Muscle of leg (tissue), 11 donors: ENCODE results near the gene INO80E. TPM values are rescaled to one million over a fixed set of nuclear protein-coding genes. Genes with fewer than 3 reads are reported as not detected.

Source experiments
- DNase-seq: peaks from one replicate; pipeline ENCODE4 v3.0.0; 2013
- H3K27ac ChIP-seq: one replicate; pipeline ENCODE4 v1.5.1; 2013; ENCODE audit warnings: mild to moderate bottlenecking, low read length, control low read depth
- H3K27me3 ChIP-seq: one replicate; pipeline ENCODE4 v1.6.1; 2013; ENCODE audit warnings: low read length; ENCODE audit not compliant: control insufficient read depth, insufficient read depth
- H3K36me3 ChIP-seq: one replicate; pipeline ENCODE4 v1.6.1; 2013; ENCODE audit warnings: low read length; ENCODE audit not compliant: control insufficient read depth, insufficient read depth
- H3K4me1 ChIP-seq: one replicate; pipeline ENCODE4 v1.6.1; 2013; ENCODE audit warnings: low read length; ENCODE audit not compliant: control insufficient read depth, insufficient read depth
- H3K4me3 ChIP-seq: one replicate; pipeline ENCODE4 v1.5.1; 2013; ENCODE audit warnings: low read length, control low read depth
- H3K9me3 ChIP-seq: replicated peaks from 2 replicates; pipeline ENCODE4 v1.6.1; 2013; ENCODE audit warnings: low read depth, low read length; ENCODE audit not compliant: control insufficient read depth
- WGBS: methylation state at CpG from one replicate; pipeline ENCODE4 v1.1.5; 2013; ENCODE audit warnings: missing lambda C conversion rate; ENCODE audit not compliant: insufficient coverage; 5-methylcytosine and 5-hydroxymethylcytosine counted together
- polyA plus RNA-seq, 8 donors: library from polyadenylated mRNA; unstranded; fragments of 120-200 nt; gene quantifications; one replicate each; pipeline versions ENCODE4 v1.2.1 to v1.2.3, GENCODE V29; 2013; ENCODE audit warnings: inconsistent platforms in 1 of 8, low replicate concordance in 1 of 8; ENCODE audit not compliant: insufficient read length in 8 of 8, insufficient read depth in 1 of 8
- total RNA-seq: library from RNA; stranded (reverse); fragments of 120-200 nt; gene quantifications from one replicate; pipeline ENCODE4 v1.2.4, GENCODE V29; 2013

The INO80E gene
- total and polyA plus RNA-seq, 9 donors: 29.5 to 41.8 (median 36.3) TPM

DNA sequence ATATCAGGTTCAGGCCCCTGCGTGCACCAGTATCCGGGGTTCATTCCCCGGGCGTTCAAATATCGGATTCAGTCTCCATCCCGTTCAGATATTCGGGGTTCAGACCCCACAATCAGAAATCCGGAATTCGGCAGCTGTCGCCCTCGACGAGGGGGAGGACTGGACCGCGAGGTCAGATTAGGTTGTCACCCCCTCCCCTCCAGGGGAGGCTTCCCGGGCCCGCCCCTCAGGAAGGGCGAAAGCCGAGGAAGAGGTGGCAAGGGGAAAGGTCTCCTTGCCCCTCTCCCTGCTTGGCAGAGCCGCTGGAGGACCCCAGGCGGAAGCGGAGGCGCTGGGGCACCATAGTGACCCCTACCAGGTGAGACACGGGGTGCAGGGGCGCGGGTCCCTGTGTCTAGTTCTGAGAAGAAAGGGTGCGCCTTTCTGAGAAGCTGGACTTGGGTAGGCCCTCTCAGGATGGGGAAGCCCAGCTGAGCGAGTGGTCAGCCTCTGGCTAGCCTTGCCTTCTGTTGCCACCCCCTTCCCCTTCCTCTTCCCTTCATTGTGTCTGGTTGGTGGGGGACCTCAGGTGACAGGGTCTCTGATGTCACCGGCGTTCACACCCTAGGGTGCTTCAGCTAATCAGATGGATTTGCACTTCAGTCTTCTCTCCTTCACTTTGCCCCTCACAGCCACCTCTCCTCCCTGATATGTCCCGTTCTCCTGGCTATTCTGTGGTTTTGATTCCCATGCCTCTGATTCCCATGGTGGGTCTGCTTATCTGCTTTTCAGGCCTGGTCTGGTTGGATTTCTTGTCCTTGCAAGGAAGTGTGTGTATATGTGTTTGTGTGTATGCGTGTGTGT, 21.5 kb upstream of the INO80E start:
- Histone ChIP-seq H3K9me3 (peaks cover 5% of the 10 kb centered on the region), H3K4me1 (peaks cover 43% of the 10 kb centered on the region), H3K27ac (peak overlapping the region; percentile 97), H3K36me3 (peaks cover 33% of the 10 kb centered on the region), H3K4me3 (peak overlapping the region; percentile 100), H3K27me3 (no peaks in the 10 kb centered on the region)
- DNase-seq: peak; percentile 56
- WGBS: 0% methylated on average over 19 of the region's 31 CpGs

DNA sequence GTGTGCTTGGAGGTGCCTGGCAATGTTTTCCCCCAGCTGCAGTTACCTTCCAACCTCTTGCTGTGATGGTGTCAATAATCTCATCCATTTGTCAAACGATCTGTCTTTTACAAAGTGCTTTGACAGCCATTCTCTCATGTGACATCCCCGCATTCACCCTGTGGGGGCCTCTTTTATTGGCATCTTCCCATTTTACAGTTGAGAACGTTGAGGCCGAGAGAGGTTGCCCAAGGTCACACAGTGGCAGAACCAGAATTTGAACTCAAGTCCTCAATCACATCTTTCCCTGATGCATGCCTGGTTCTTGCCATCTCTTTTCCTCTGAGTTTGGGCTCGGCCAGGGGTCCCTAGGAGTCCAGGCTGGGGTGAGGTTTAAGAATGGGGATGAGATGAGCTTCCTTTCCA, 20.9 kb upstream of the INO80E start:
- Histone ChIP-seq H3K36me3 (peaks cover 36% of the 10 kb centered on the region), H3K27ac (peak overlapping the region; percentile 97), H3K9me3 (peaks cover 5% of the 10 kb centered on the region), H3K4me1 (peaks cover 43% of the 10 kb centered on the region), H3K4me3 (peak overlapping the region; percentile 100), H3K27me3 (no peaks in the 10 kb centered on the region)
- 71% methylated on average over 4 of the region's 5 CpGs for WGBS
- DNase-seq: no peak

DNA sequence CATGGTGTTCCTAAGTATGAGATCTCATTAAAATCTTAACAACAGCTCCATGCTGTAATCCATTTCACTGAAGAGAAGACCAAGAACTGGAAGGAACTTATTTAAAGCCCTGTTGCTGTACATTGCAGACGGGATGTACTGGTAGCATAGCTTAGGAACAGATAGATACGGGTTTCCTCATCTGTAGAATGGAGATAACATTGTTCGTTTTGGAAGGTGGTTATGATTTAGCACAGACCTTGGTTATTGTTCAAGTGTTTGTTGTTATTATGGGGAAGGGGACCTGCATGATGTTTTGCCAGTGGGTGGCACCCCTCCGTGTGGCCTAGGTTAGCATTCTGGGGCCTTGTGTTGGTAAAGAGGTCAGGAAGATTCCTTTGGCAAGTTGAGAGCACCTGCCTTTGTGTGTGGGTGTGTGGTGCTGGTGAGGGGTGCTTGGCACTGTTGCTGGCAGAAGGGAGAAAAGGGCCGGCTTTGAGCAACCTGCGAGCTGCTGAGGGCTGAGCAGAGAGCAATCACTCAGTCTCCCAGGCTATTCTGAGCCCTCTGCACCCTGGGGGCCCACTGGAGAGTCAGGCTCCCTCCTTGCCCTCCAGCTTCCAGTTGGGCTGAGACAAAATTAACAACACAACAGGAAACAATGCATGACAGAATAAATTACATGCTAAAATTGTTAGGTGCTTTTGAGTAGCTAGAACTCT, 20.1 kb upstream of the INO80E start:
- no peaks in the 10 kb centered on the region for H3K27me3 ChIP-seq
- peak overlapping the region; percentile 100 for H3K4me3 ChIP-seq
- 13% methylated on average over 4 of the region's 6 CpGs for WGBS
- H3K9me3 ChIP-seq: peaks cover 5% of the 10 kb centered on the region
- peak overlapping the region; percentile 97 for H3K27ac ChIP-seq
- peaks cover 43% of the 10 kb centered on the region for H3K36me3 ChIP-seq
- peaks cover 43% of the 10 kb centered on the region for H3K4me1 ChIP-seq
- no peak for DNase-seq

DNA sequence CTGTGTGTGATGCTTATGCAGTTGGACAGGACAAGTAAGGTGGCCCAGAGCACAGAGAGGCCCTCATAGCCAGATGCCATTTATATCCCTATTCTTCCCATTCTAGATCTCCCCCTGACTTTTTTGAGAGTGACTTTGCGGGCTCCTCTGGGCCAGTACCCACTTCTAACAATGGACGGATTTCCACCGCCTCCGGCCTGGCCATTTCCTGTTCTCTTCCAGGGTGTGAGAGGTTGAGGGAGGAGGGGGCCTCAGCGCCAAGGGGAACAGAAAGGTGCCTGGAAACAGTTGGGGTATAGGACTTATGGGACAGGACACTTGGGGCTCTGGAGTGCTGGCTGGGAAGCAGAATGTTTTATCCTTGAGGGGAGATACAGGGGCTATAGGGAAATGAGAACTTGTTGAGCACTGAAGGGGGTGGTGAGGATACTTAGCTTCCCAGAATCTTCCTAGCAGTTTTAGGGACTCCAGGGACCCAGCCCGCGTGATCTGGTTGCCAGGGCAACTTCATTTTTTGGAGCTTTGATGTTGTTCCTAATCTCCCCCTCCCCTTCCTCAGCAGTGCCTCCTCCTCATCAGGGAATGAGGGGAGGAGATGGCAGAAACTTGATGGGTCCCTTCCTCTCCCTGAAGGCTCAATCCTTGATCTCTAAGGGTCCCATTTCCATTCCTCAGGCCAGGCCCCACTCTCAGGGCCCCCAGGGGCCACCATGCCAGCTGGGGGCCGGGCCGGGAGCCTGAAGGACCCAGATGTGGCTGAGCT, 18.8 kb upstream of the INO80E start:
- H3K27ac ChIP-seq: peak overlapping the region; percentile 71
- H3K9me3 ChIP-seq: peaks cover 5% of the 10 kb centered on the region
- H3K4me1 ChIP-seq: peaks cover 43% of the 10 kb centered on the region
- H3K36me3 ChIP-seq: peaks cover 52% of the 10 kb centered on the region
- H3K4me3 ChIP-seq: no peak overlapping the region
- 73% methylated on average over 5 of the region's 9 CpGs for WGBS
- H3K27me3 ChIP-seq: no peaks in the 10 kb centered on the region
- no peak for DNase-seq

DNA sequence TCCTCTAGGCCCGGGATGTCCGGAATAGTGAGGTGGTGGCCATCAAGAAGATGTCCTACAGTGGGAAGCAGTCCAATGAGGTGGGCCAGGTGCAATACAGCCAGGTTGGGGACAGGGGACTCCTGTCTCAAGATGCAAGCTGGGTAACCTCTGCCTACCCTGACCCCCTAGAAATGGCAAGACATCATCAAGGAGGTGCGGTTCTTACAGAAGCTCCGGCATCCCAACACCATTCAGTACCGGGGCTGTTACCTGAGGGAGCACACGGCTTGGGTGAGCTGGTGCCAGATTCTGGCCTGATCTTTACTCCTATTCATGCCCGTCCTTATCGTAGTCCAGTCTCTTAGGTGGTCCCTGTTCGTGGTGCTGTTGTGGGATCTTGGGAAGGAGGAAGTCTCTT, 18.0 kb upstream of the INO80E start:
- DNase-seq: no peak
- peaks cover 57% of the 10 kb centered on the region for H3K36me3 ChIP-seq
- no peaks in the 10 kb centered on the region for H3K27me3 ChIP-seq
- 100% methylated on average over 9 of the region's 9 CpGs for WGBS
- peaks cover 41% of the 10 kb centered on the region for H3K4me1 ChIP-seq
- no peak overlapping the region for H3K4me3 ChIP-seq
- H3K9me3 ChIP-seq: peaks cover 2% of the 10 kb centered on the region
- H3K27ac ChIP-seq: no peak overlapping the region

DNA sequence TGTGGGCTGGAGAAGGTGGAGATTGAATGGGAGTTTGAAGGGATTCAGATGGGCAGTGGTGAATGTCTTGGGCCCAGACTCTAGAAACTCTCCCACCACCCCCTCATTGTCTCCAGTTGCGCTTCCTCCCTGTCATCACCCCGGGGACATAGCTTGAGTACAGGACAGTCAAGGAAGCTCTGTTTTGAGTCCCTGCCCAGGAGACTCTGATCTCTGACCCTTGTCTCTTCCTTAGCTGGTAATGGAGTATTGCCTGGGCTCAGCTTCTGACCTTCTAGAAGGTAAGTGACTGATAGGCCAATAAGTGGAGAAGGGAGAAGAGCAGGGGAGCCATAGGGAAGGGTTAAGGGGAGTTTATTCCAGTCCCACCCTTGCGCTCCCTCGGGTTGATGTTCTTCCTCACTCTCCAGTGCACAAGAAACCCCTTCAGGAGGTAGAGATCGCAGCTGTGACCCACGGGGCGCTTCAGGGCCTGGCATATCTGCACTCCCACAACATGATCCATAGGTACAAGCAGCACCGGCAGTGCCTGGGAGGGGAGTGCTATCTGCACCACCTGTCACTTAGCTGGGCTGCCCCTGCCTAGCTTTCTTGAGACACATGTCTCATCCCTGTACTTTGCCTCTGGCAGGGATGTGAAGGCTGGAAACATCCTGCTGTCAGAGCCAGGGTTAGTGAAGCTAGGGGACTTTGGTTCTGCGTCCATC, 17.3 kb upstream of the INO80E start:
- H3K4me3 ChIP-seq: no peak overlapping the region
- WGBS: 89% methylated on average over 1 of the region's 9 CpGs
- peaks cover 38% of the 10 kb centered on the region for H3K4me1 ChIP-seq
- no peaks in the 10 kb centered on the region for H3K9me3 ChIP-seq
- no peaks in the 10 kb centered on the region for H3K27me3 ChIP-seq
- no peak overlapping the region for H3K27ac ChIP-seq
- no peak for DNase-seq
- peaks cover 63% of the 10 kb centered on the region for H3K36me3 ChIP-seq

DNA sequence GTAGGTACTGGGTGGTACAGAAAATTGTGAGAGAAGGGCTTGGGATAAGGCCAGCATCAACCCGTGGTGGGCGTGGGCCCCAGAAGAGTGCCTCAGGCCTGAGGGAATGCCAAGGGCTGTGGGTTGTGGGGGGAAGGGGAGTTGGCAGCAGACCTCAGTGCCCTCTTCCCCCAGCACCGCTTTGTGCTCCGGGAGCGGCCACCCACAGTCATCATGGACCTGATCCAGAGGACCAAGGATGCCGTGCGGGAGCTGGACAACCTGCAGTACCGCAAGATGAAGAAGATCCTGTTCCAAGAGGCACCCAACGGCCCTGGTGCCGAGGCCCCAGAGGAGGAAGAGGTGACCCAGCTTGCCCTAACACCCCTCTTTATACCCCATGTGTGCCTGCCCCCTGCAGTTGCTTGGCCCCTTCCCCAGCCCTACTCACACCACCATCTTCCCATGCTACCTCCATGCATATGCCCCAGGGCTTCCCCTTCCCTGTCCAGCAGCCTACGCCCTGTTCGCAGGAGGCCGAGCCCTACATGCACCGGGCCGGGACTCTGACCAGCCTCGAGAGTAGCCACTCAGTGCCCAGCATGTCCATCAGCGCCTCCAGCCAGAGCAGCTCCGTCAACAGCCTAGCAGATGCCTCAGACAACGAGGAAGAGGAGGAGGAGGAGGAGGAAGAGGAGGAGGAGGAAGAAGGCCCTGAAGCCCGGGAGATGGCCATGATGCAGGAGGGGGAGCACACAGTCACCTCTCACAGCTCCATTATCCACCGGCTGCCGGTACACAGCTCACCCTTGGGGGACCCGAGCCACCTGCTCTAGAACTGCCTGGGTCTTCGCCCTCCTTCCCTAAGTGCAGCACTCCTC, 13.3 kb upstream of the INO80E start:
- peaks cover 7% of the 10 kb centered on the region for H3K4me1 ChIP-seq
- no peak overlapping the region for H3K27ac ChIP-seq
- H3K36me3 ChIP-seq: peaks cover 99% of the 10 kb centered on the region
- no peaks in the 10 kb centered on the region for H3K27me3 ChIP-seq
- H3K9me3 ChIP-seq: no peaks in the 10 kb centered on the region
- WGBS: 88% methylated on average over 13 of the region's 24 CpGs
- DNase-seq: no peak
- H3K4me3 ChIP-seq: no peak overlapping the region

DNA sequence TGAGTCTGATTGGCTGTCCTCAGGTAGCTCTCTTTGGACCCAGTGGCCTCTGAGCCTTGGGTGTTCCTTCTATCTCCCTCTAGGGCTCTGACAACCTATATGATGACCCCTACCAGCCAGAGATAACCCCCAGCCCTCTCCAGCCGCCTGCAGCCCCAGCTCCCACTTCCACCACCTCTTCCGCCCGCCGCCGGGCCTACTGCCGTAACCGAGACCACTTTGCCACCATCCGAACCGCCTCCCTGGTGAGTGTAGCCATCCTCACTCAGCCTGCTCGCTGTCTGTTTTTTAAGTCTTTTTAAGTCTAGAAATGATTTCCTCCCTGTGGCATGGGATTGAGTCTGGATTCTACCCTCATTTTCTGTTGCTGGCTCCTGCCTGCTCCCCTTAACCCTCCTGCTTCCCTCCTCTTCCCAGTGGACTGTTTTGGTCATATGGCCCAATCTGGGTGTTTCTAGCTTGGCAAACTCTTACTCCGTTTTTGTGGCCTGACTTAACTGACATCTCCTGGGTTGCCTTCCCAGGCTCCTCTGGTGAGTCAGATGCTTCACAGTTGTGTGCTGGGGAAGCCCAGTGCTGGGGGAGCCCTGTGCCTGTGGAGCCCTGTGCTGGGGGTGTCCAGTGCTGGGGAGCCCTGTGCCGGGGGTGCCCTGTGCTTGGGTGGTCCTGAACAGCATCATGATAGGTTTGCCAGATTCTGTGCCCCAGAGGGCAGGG, 12.5 kb upstream of the INO80E start:
- Histone ChIP-seq H3K36me3 (peaks cover 99% of the 10 kb centered on the region), H3K4me3 (no peak overlapping the region), H3K4me1 (no peaks in the 10 kb centered on the region), H3K27ac (no peak overlapping the region), H3K9me3 (no peaks in the 10 kb centered on the region), H3K27me3 (no peaks in the 10 kb centered on the region)
- no peak for DNase-seq
- WGBS: 87% methylated on average over 12 of the region's 12 CpGs
